Lower lobe of right lung (tissue), 2 donors: ENCODE results near the gene KCNK2. TPM values are rescaled to one million over a fixed set of nuclear protein-coding genes. Genes with fewer than 3 reads are reported as not detected.

Experiments used
- ATAC-seq, 2 donors: fragments of 200-7000 bp; cut with Tn5 transposase; one replicate each; pipeline ENCODE4 v1.9.1; 2020 to 2022; ENCODE audit warnings: mild to moderate bottlenecking in 2 of 2, moderate library complexity in 2 of 2
- DNase-seq: peaks from one replicate; pipeline ENCODE4 v3.0.0-alpha.2; 2020
- H3K27ac ChIP-seq: fragments of 200-600 bp; one replicate; pipeline ENCODE4 v1.8.0; 2022
- H3K27me3 ChIP-seq: fragments of 200-600 bp; one replicate; pipeline ENCODE4 v1.8.0; 2022; ENCODE audit warnings: low read depth
- H3K36me3 ChIP-seq: fragments of 200-600 bp; one replicate; pipeline ENCODE4 v1.8.0; 2022; ENCODE audit warnings: mild to moderate bottlenecking
- H3K4me1 ChIP-seq: fragments of 200-600 bp; one replicate; pipeline ENCODE4 v1.8.0; 2022
- H3K4me3 ChIP-seq: fragments of 200-600 bp; one replicate; pipeline ENCODE4 v1.8.0; 2022; ENCODE audit warnings: mild to moderate bottlenecking
- H3K9me3 ChIP-seq: fragments of 200-600 bp; one replicate; pipeline ENCODE4 v1.8.0; 2022
- intact Hi-C: fragments of 100-400 bp; cut with DNase I; formaldehyde crosslinking; loops from one replicate; pipeline ENCODE4 v1.11.0; 2022
- total RNA-seq: library from RNA; stranded (reverse); fragmentation: NEBNext Ultra II Directional; extraction: Animal tissue kit (Norgen Biotek cat#: 25700); gene quantifications from one replicate; pipeline ENCODE4 v1.2.1, GENCODE V29; 2021
- TF ChIP-seq, protein P1 (sequence below): fragments of 200-600 bp; IDR thresholded peaks from one replicate; pipeline ENCODE4 v1.8.0; 2022; ENCODE audit warnings: antibody characterized with exemption, mild to moderate bottlenecking
- donor health status: DM: no; HTN: yes; CAD: no; lungs with severe emphysema.

The KCNK2 gene
- total RNA-seq, 1 donor from 2014 or later, result not detected

DNA sequence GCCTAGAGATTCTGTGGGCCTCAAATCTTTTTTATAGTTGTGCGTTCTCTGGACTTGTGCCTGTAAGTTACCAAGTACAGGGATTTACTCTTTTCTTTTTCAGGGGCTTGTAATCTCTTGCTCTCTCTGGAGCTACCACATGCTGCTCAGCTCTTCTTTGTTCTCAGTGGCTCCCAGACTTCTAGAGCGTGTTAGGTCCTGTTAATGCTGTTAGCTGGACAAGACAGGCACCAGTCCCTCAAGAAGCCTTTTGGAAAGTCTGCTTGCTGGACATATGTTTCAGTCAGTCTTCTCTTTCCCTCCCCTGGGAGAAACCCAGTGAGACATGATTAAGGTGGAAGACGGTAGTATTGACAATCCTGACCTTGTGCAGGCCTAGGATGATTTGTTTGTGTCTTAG is 29.4 kb downstream of the KCNK2 start:
- H3K36me3 ChIP-seq, result no peaks in the 10 kb centered on the region
- H3K4me3 ChIP-seq, result no peak overlapping the region
- DNase-seq (no peak), ATAC-seq (no peak)
- H3K4me1 ChIP-seq, result no peaks in the 10 kb centered on the region
- no peaks in the 10 kb centered on the region for H3K27me3 ChIP-seq
- H3K9me3 ChIP-seq, result no peaks in the 10 kb centered on the region
- H3K27ac ChIP-seq, result no peak overlapping the region
- TF ChIP-seq, protein P1, sequence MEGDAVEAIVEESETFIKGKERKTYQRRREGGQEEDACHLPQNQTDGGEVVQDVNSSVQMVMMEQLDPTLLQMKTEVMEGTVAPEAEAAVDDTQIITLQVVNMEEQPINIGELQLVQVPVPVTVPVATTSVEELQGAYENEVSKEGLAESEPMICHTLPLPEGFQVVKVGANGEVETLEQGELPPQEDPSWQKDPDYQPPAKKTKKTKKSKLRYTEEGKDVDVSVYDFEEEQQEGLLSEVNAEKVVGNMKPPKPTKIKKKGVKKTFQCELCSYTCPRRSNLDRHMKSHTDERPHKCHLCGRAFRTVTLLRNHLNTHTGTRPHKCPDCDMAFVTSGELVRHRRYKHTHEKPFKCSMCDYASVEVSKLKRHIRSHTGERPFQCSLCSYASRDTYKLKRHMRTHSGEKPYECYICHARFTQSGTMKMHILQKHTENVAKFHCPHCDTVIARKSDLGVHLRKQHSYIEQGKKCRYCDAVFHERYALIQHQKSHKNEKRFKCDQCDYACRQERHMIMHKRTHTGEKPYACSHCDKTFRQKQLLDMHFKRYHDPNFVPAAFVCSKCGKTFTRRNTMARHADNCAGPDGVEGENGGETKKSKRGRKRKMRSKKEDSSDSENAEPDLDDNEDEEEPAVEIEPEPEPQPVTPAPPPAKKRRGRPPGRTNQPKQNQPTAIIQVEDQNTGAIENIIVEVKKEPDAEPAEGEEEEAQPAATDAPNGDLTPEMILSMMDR, result no peak
- intact Hi-C loops, result no loop called here

DNA sequence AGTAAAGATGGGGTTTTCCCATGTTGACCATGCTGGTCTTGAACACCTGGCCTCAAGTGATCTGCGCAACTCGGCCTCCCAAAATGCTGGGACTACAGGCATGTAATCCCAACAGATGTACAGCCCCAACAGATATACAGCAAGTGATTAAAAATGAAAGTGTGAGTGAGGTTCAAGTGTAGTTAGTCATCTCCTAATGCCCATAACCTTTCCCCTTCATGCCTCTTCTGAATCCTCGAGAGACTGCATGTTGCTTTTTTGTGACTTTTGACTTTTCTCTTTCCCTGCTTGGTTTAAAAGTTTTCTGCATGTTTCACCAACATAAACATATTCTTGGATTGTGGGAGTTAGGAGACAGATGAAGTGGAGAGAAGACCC is 31.2 kb downstream of the KCNK2 start:
- DNase-seq (no peak), ATAC-seq (no peak)
- Histone ChIP-seq H3K4me1 (no peaks in the 10 kb centered on the region), H3K27me3 (no peaks in the 10 kb centered on the region), H3K4me3 (no peak overlapping the region), H3K27ac (no peak overlapping the region), H3K36me3 (no peaks in the 10 kb centered on the region), H3K9me3 (no peaks in the 10 kb centered on the region)
- TF ChIP-seq, protein P1, result no peak
- intact Hi-C loops, result no loop called here

DNA sequence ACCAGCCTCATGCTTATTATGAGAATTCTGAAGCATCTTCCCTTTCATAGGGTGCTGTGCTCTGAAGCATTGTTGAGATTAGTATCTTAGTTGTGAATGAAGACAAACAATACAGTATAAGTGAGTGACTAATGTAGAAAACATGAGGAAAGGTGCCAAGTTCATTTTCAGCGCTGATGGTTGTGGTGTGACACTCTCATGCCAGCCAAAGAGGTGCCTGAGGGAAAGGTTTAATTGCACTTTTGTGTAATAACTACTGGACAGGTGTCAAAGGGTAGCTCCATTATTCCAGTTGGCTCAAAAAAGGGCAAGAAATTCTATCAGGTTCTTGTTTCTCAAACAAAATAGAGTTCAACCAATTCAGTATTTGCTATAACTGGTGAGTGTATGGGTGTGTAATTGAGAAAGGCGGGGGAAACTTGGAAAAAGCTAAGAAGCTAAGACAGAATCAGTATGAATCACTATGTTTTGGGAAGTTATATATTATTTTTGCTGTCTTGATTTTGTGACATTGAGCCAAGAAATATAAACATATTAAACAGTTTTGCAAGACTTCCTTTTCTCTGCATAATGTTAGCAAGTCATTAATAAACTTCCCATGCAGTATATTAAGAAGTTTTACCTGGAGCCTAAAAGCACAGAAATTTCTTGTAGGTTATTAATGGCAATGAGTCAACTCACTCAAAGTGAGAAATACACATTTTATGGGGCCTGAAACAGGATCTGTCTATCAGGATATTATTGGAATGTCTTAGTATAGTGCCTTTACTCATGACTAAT is 31.8 kb downstream of the KCNK2 start:
- Histone ChIP-seq H3K4me3 (no peak overlapping the region), H3K4me1 (no peaks in the 10 kb centered on the region), H3K27ac (no peak overlapping the region), H3K9me3 (no peaks in the 10 kb centered on the region), H3K36me3 (no peaks in the 10 kb centered on the region), H3K27me3 (no peaks in the 10 kb centered on the region)
- intact Hi-C loops, result no loop called here
- DNase-seq (no peak), ATAC-seq (peak in 1 of 2 donors; percentile 58)
- TF ChIP-seq, protein P1, result no peak

DNA sequence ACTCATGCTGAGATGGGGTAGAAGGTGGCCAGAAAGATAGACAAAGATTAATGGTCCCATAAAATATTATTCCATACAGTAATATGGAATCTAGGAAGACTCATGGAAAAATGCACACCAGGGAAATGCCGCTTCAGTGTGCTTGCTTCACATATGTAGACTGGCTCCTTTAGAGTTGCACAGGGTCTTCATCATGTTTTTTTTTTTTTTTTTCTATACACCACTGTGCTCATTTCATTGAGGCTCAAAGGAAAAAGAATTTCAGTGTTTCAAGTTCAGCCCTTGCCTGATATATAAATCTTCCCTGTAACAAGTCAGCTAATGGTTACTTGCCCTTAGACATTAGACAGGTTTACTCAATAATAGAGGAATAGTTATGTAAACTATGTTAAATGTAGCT is 33.2 kb downstream of the KCNK2 start:
- no peak overlapping the region for H3K27ac ChIP-seq
- no peak overlapping the region for H3K4me3 ChIP-seq
- H3K9me3 ChIP-seq, result no peaks in the 10 kb centered on the region
- TF ChIP-seq, protein P1, result no peak
- DNase-seq (no peak), ATAC-seq (no peak)
- intact Hi-C loops, result no loop called here
- no peaks in the 10 kb centered on the region for H3K36me3 ChIP-seq
- H3K4me1 ChIP-seq, result no peaks in the 10 kb centered on the region
- H3K27me3 ChIP-seq, result no peaks in the 10 kb centered on the region

DNA sequence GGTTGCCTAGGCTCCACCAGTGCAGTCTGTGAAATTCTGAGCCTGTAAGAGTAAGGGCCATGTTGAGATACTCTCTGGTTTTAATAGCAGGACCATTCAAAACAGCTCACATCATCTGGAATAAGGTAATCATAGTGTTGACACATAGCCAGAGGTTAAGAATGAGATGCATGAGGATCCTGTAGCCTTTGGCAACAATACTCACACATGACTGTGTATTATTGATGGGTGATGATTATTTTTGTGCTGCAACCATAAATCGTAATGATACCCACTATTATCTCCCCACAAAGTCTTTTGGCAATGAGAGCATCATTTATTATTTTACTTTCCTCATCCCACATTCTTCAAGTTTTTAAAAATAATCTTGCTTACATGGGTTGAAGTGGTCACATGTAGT is 35.5 kb downstream of the KCNK2 start:
- intact Hi-C loops, result no loop called here
- DNase-seq (no peak), ATAC-seq (no peak)
- Histone ChIP-seq H3K4me3 (no peak overlapping the region), H3K4me1 (no peaks in the 10 kb centered on the region), H3K9me3 (no peaks in the 10 kb centered on the region), H3K36me3 (no peaks in the 10 kb centered on the region), H3K27ac (no peak overlapping the region), H3K27me3 (no peaks in the 10 kb centered on the region)
- TF ChIP-seq, protein P1, result no peak
